NCI-H1694 (cell line): ENCODE measurements around the gene CHST11.

Source experiments
- DNase-seq: peaks from one replicate; lab custom pipeline; 2025; lab: John Stamatoyannopoulos, UW

Gene CHST11

GRCh38 chr12:104699489-104700190 lies 242.9 kb downstream of the CHST11 start:
- DNase-seq: no peak

- no peak for DNase-seq
These were observed 243.6 kb downstream of the CHST11 start for GRCh38 chr12:104700324-104700723.

DNA sequence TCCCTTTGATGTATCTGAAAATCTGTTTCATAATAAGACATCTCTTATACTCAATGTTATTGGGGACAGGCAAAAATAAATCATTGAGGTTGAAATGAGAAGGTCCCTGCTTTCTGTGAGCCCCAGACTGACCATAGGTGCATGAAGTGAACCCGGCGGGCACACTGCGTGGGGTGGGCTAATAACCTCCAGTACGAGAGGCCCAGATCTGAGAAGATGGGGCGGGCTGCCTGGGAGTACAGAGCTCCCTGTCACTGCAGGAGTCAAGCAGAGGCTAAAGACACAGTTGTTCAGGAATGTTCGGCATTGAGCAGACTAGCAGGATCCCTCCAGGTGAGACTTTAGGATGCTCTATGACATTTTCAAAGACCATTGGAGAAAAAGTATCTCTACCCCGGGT lies 244.6 kb downstream of the CHST11 start:
- no peak for DNase-seq

DNA sequence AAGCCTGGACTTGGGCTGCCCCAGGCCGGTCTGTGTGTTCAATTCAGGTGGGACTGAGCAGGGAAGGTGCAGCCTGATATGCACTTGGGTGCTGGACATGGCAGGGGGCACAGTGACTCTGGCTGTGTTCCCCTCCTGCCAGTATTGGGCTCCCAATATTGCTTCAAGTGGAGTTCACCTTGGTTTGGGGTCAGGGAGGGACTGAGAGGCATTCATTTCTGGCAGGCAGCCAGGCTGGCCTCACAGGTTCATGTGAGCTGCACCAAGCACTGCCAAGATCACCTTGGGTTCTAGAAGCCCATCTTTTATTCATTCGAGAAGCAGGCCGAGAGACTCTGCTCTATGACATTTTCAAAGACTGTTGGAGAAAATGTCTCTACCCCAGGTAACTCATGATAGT lies 245.0 kb downstream of the CHST11 start:
- DNase-seq: no peak

GRCh38 chr12:104702565-104703139 lies 245.9 kb downstream of the CHST11 start:
- no peak for DNase-seq

DNA sequence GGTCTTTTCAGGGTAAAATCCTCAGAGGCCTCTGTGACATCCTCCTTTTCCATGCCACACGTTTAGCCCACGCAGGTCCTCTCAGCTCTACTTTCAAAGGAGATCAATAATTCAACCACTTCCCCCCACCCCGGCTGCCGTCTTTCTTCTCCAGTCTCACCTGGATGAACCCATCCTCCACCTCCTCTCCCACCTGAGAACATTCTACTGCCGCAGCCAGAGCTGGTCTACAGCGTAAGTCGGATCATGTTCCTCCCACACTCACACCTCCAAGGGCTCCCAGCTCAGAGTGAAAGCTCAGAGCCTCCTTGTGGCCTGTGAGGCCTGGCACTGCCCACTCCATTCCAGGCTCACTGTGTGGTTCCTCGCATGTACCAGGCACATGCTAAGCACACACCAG lies 246.6 kb downstream of the CHST11 start:
- DNase-seq: no peak

DNA sequence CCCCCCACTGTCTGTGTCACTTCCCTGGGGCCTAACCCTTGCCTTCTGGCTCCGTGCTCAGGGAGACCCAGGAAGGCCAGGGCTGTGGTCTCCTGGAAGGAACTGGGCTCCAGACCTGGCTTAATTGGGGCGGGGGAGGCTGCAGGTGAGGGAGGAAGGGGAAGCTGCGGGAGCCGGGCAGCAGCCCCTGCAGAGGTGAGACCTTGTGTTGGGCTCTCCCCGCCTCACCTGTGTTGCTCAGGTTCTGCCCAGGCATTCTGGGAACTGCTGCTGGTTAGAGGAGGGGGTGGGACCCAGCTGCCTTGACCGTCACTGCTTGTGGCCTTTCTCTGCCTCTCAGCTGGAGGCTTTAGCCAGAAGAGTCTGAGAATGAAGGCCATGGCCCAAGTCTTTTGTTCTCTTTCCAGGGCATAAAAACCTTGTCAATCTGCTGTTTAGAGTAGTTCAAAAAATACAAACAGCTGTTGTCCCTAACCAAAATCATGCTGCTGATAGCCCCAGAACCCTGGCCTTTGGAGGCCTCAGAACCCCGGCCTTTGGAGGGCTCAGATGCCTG lies 247.6 kb downstream of the CHST11 start:
- DNase-seq: no peak

GRCh38 chr12:104707194-104707593 lies 250.4 kb downstream of the CHST11 start:
- no peak for DNase-seq

DNA sequence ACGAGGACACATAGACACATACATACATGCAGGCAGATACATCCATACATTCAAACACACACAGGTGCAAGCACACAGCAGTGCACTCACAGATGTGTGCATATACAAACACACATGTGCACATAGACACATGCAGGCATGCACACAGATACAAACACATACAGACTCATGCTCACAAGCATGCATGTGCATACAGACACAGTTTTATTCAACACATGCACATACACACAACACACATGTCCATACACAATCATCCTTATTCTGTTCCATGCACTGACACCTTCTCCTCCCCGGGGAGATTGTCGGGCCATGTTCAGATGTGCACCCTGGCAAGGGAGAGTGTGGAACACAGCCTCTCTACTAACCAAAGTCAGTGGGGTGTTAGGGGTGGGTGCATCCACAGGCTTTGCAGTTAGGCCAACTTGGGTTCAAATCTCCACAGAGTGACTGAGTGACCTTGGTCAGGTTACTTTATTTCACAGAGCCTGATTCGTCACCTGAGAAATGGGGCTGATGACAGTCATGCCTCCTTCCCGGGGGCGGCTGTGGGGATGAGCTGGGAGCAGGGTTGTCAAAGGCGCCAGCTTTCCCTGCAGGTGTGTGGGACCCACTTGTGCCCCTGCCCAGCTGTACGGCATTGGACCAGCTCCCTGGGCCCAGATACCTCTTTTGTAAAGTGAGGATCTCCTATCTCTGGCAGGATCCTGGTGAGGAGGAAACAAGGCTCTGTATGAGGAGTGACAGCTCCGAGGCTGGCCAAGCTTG lies 251.2 kb downstream of the CHST11 start:
- no peak for DNase-seq

GRCh38 chr12:104708891-104709290 lies 252.1 kb downstream of the CHST11 start:
- no peak for DNase-seq

GRCh38 chr12:104709692-104710435 lies 253.1 kb downstream of the CHST11 start:
- DNase-seq: no peak

- no peak for DNase-seq
These were observed 254.4 kb downstream of the CHST11 start for GRCh38 chr12:104710940-104711689.

DNA sequence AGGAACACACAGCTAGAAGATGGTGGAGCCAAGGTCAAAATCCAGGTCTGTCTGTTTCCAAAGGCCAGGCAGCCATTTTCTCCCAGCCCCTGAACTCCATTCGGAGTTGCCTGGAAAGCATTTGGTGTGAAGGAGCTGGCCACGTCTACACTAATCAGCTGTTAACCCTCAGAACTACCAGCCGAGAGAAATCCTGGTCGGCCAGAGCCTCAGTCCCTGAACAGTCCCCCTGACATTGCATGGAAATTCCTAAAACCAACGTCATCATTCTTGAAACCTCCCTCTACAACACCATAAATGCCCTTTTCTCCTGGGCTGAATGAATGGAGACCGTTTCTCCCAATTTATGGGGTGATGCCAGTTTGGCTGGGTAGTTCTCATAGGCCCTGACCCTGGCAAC lies 255.7 kb downstream of the CHST11 start:
- no peak for DNase-seq

- no peak for DNase-seq
These were observed 256.2 kb downstream of the CHST11 start for GRCh38 chr12:104712968-104713367.

DNA sequence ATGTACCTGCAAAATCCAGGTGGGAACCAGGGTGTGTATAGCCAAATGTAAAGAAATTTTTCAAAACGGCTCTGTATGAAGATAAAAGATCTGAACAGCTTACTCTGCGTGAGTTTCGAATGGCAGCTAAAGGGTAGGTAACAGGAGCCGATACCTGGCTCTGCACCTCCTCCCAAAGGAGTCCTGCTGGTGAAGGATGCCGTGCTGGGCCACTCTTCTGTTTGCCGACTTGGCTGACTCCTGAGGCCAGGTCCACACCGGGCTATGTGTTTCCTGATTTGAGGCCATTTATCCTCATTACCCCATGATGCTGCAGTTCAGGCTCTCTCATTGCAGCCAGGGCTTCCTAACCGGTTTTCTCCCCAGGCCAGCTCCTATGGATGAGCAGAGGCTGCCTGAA lies 256.7 kb downstream of the CHST11 start:
- DNase-seq: no peak

DNA sequence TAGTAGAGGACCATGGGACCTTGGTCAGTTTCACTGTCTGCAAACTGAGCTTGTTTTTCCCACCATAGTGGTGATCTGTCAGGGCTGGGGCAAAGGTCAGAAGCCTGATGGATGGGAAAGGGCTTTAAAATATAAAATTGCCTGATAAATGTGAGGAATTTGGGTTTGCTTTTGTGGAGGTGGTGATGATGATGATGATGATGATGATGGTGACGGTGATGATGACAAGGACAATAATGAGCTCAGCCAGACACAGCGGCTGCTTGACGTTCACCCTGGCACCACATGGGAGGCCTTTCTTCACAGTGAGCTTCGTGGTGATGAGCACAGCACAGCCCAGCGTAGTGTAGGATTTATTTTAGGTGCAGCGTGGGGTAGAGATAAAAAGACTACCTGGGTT lies 257.6 kb downstream of the CHST11 start:
- no peak for DNase-seq

DNA sequence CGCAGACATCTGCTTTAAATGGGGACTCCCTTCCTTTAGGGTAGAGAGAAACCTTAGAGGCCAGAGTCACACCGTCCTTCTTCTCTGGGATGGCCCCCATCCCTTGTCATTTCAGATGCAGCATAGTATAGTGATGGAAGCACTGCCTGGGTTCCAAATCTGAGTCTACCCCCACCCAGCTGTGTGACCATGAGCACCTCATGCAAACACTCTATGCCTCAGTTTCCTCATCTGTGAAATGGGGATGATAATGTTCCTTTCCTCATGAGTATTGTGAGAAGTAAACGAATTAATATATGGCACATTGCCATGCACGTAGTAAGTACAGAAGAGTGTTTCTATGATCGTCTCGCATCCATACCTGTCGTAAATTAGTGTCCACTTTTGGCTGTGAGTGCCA lies 259.4 kb downstream of the CHST11 start:
- no peak for DNase-seq

DNA sequence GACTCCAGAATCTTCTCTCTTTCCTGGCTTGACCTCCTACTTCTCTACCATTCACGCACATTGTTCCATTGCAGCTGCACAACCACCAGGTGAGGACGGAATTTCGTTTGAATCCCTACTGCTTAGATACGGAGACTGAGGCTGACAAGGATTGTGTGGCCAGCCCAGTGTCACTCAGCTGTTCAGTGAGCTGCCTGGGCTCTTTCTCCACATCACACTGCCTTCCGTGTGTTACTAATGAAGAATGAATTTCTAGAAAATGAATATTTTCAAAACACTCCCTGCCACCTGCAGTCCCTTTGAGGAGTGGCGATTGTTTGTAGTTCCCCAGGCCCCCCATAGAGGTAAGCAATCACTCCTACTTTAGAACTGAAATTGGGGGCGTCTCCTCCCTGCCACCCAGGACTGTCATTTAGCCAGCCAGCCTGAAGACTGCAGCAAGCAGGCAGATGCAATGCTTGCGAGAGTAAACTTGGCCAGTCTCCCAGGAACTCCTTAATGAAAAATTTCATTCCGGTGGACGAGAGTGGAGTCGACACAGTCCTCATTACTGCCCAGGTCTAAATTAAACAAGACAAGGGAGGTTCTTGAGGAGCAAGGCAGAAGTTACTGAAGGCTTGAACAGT lies 261.7 kb downstream of the CHST11 start:
- DNase-seq: peak; percentile 14

- DNase-seq: no peak
These were observed 263.1 kb downstream of the CHST11 start for GRCh38 chr12:104719700-104720338.

- no peak for DNase-seq
These were observed 263.7 kb downstream of the CHST11 start for GRCh38 chr12:104720339-104721038.
